GM18519 (cell line): ENCODE measurements around the gene ROMO1.
"Not testable (repeated sequence)": the region's sequence is repeated elsewhere in the genome, so short reads cannot be mapped to it uniquely, and the experiment has no call there.

Experiments used
- ATAC-seq: cut with Tn5 transposase; IDR thresholded peaks from one replicate; pipeline ENCODE4 v1.9.1; 2021; ENCODE audit warnings: mild to moderate bottlenecking, moderate library complexity; ENCODE audit not compliant: unreplicated experiment, low FRiP score

Gene ROMO1

GRCh38 chr20:35680452-35681183 is 18.6 kb upstream of the ROMO1 start:
- ATAC-seq, result no peak

- ATAC-seq, result no peak
Observed at GRCh38 chr20:35681960-35682359, 17.2 kb upstream of the ROMO1 start.

GRCh38 chr20:35685368-35685767 is 13.8 kb upstream of the ROMO1 start:
- not testable (repeated sequence) for ATAC-seq

- ATAC-seq, result not testable (repeated sequence)
Observed at GRCh38 chr20:35686872-35687271, 12.3 kb upstream of the ROMO1 start.

GRCh38 chr20:35690265-35690664 is 8.9 kb upstream of the ROMO1 start:
- no peak for ATAC-seq

GRCh38 chr20:35695245-35695749 is 3.9 kb upstream of the ROMO1 start:
- no peak for ATAC-seq

- no peak for ATAC-seq
Observed at GRCh38 chr20:35695978-35696377, 3.2 kb upstream of the ROMO1 start.

GRCh38 chr20:35697696-35698297 is 1.4 kb upstream of the ROMO1 start:
- no peak for ATAC-seq

- ATAC-seq, result no peak
Observed at GRCh38 chr20:35698298-35699126, 693 bp upstream of the ROMO1 start.

GRCh38 chr20:35699957-35700624 is 886 bp downstream of the ROMO1 start:
- no peak for ATAC-seq

GRCh38 chr20:35700625-35701148 is 1.5 kb downstream of the ROMO1 start:
- no peak for ATAC-seq

GRCh38 chr20:35702051-35702823 is 3.0 kb downstream of the ROMO1 start:
- ATAC-seq, result no peak

GRCh38 chr20:35702824-35703695 is 3.9 kb downstream of the ROMO1 start:
- ATAC-seq, result no peak

GRCh38 chr20:35704514-35705261 is 5.5 kb downstream of the ROMO1 start:
- ATAC-seq, result no peak

GRCh38 chr20:35705894-35706293 is 6.7 kb downstream of the ROMO1 start:
- not testable (repeated sequence) for ATAC-seq

- not testable (repeated sequence) for ATAC-seq
Observed at GRCh38 chr20:35706591-35707529, 7.7 kb downstream of the ROMO1 start.

- no peak for ATAC-seq
Observed at GRCh38 chr20:35708502-35708901, 9.3 kb downstream of the ROMO1 start.
